Osteoblast (primary cell): ENCODE results near the gene FERMT3. TPM values are rescaled to one million over a fixed set of nuclear protein-coding genes. Genes with fewer than 3 reads are reported as not detected.

Experiments used
- DNase-seq: peaks from one replicate; pipeline ENCODE4 v3.0.0; 2011; ENCODE audit warnings: low spot score, mixed read lengths; ENCODE audit not compliant: insufficient read length; ENCODE audit errors: missing footprints
- H2AFZ ChIP-seq: 2 replicates; pipeline ENCODE4 v1.6.0; 2011; ENCODE audit warnings: mild to moderate bottlenecking, low read length
- H3K27ac ChIP-seq: 2 replicates; pipeline ENCODE4 v1.5.1; 2011; ENCODE audit warnings: mild to moderate bottlenecking, low read depth, low read length, moderate library complexity
- H3K27me3 ChIP-seq: 2 replicates; pipeline ENCODE4 v1.6.0; 2012; ENCODE audit warnings: mild to moderate bottlenecking, control low read depth, inconsistent platforms, low read length, moderate library complexity; ENCODE audit not compliant: insufficient read depth
- H3K36me3 ChIP-seq: 2 replicates; pipeline ENCODE4 v1.5.1; 2011; ENCODE audit warnings: mild to moderate bottlenecking, low read length, control low read depth, moderate library complexity; ENCODE audit not compliant: insufficient read depth
- H3K4me1 ChIP-seq: 2 replicates; pipeline ENCODE4 v1.5.1; 2011; ENCODE audit warnings: mild to moderate bottlenecking, low read length, control low read depth, moderate library complexity; ENCODE audit not compliant: insufficient read depth
- H3K4me2 ChIP-seq: 2 replicates; pipeline ENCODE4 v1.6.0; 2011; ENCODE audit warnings: mild to moderate bottlenecking, low read length; ENCODE audit not compliant: insufficient read depth
- H3K4me3 ChIP-seq: fragments of 200-600 bp; sonication (generic); 3 replicates; pipeline ENCODE4 v1.5.1; 2012; ENCODE audit warnings: mild to moderate bottlenecking, low read length, inconsistent platforms; ENCODE audit not compliant: insufficient read depth
- H3K79me2 ChIP-seq: 2 replicates; pipeline ENCODE4 v1.6.0; 2012; ENCODE audit warnings: mild to moderate bottlenecking, low read length, control low read depth, inconsistent platforms; ENCODE audit not compliant: insufficient read depth
- H3K9me3 ChIP-seq: 2 replicates; pipeline ENCODE4 v1.5.1; 2011; ENCODE audit warnings: low read depth, low read length, control low read depth
- H4K20me1 ChIP-seq: 2 replicates; pipeline ENCODE4 v1.6.0; 2012; ENCODE audit warnings: mild to moderate bottlenecking, low read length, control low read depth; ENCODE audit not compliant: insufficient read depth
- total RNA-seq: library from RNA; depleted of rRNA; stranded (reverse); fragments of >200 nt; gene quantifications from 2 replicates; pipeline ENCODE4 v1.2.3, GENCODE V29; 2012
- TF ChIP-seq, protein P1 (sequence below): IDR thresholded peaks from 2 replicates; pipeline ENCODE4 v1.5.1; 2011; ENCODE audit warnings: mild to moderate bottlenecking, low read depth, low read length, moderate library complexity; ENCODE audit errors: extremely low read depth

Gene FERMT3
- total RNA-seq, 1 donor: 1.1 TPM

DNA sequence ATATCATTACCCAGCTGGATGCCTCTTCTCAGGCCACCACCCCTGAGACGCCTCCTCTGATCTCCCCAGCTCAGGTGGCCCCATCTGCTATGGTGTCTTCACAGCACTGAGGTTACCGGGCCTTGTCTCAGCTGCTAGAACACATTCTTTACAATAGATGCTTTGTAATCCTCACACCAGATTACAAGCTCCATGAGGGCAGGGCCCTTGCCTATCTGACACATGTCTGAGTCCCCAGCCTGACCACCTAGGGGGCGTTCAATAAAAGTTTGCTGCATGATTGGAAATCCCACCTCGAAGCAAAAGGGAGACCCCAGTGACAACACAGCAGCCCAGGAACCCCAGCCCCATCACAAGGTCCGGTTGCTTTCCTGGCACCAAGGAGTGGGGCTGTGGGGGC lies 42.6 kb upstream of the FERMT3 start:
- Histone ChIP-seq H3K36me3 (no peaks in the 10 kb centered on the region), H3K79me2 (peaks cover 3% of the 10 kb centered on the region), H3K27me3 (no peaks in the 10 kb centered on the region), H2AFZ (no peak overlapping the region), H3K27ac (no peak overlapping the region), H3K9me3 (no peaks in the 10 kb centered on the region), H3K4me2 (no peak overlapping the region), H3K4me1 (peaks cover 7% of the 10 kb centered on the region), H3K4me3 (no peak overlapping the region), H4K20me1 (no peaks in the 10 kb centered on the region)
- peak; percentile 78 for DNase-seq
- TF ChIP-seq, protein P1, sequence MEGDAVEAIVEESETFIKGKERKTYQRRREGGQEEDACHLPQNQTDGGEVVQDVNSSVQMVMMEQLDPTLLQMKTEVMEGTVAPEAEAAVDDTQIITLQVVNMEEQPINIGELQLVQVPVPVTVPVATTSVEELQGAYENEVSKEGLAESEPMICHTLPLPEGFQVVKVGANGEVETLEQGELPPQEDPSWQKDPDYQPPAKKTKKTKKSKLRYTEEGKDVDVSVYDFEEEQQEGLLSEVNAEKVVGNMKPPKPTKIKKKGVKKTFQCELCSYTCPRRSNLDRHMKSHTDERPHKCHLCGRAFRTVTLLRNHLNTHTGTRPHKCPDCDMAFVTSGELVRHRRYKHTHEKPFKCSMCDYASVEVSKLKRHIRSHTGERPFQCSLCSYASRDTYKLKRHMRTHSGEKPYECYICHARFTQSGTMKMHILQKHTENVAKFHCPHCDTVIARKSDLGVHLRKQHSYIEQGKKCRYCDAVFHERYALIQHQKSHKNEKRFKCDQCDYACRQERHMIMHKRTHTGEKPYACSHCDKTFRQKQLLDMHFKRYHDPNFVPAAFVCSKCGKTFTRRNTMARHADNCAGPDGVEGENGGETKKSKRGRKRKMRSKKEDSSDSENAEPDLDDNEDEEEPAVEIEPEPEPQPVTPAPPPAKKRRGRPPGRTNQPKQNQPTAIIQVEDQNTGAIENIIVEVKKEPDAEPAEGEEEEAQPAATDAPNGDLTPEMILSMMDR: no peak

DNA sequence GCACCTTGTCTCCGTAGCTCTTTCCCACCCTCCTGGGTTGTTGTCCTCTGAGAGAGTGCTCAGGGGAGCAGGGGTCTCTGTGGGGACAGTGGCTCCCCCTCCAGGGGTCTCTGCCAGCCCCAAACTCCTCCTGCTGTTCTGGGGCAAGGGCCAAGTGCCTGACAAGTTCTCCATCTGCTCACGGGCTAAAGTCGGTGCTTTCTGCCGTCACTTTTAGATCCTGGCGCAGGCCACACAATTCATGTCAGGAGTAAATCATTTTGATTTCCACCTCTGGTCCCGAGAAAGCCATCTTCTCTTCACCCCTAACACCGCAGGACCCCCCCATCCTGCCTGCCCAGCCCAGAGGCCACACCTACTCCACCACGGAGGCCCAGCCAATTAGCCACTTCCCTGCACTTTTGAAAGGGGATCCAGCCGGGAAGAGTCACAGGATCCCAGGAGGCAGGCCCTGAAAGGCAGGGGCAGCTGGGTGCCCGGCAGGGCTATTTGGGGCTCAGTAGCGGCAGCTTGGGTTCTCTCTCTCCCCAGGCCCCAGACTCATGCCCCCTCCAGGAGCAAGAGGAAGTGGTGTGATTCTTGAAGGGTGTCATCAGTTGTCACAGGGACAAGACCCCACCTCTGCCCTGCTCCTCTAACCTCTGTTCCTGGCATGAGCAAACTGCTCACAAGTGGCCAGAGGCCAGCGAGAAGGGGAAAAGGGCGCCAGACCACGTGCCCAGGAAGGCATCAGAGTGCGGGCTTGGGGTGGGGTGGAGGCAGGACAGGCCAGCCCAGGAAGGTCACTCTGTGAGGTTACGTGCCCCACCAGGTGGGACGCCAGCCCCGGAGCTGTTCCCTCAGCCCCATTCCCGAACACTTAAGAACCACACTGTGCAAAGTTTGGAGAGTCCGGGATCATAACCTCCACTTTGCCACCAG lies 41.9 kb upstream of the FERMT3 start:
- peak overlapping the region; percentile 84 for H3K4me3 ChIP-seq
- peaks cover 3% of the 10 kb centered on the region for H3K79me2 ChIP-seq
- DNase-seq: peak; percentile 48
- H3K36me3 ChIP-seq: no peaks in the 10 kb centered on the region
- no peaks in the 10 kb centered on the region for H4K20me1 ChIP-seq
- H3K4me2 ChIP-seq: peak overlapping the region; percentile 91
- H3K27me3 ChIP-seq: no peaks in the 10 kb centered on the region
- TF ChIP-seq, protein P1: no peak
- H2AFZ ChIP-seq: peak overlapping the region; percentile 82
- no peaks in the 10 kb centered on the region for H3K9me3 ChIP-seq
- peaks cover 7% of the 10 kb centered on the region for H3K4me1 ChIP-seq
- H3K27ac ChIP-seq: no peak overlapping the region

DNA sequence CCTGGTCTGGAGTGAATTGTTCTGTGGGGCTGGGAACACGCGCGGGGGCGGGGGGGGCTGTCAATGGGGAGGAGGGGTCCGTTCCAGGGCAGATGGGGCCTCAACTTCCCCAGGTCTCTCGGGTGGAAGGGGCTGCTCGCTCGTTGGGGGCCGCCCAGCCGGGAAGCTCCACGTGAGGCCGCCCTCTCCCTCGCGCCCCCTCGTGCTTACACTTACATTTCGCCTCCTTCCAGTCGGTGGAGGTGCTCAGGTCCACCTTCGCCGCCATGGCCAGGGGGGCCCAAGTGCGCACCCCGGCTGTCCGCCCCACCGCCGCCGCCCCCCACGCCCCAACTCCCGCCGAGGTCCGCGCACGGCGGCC lies 41.1 kb upstream of the FERMT3 start:
- Histone ChIP-seq H3K79me2 (peaks cover 3% of the 10 kb centered on the region), H3K9me3 (no peaks in the 10 kb centered on the region), H3K4me1 (peaks cover 7% of the 10 kb centered on the region), H3K4me2 (peak overlapping the region; percentile 91), H3K27me3 (no peaks in the 10 kb centered on the region), H2AFZ (peak overlapping the region; percentile 93), H3K4me3 (peak overlapping the region; percentile 84), H3K27ac (no peak overlapping the region), H4K20me1 (no peaks in the 10 kb centered on the region), H3K36me3 (no peaks in the 10 kb centered on the region)
- TF ChIP-seq, protein P1: no peak
- peak; percentile 84 for DNase-seq

DNA sequence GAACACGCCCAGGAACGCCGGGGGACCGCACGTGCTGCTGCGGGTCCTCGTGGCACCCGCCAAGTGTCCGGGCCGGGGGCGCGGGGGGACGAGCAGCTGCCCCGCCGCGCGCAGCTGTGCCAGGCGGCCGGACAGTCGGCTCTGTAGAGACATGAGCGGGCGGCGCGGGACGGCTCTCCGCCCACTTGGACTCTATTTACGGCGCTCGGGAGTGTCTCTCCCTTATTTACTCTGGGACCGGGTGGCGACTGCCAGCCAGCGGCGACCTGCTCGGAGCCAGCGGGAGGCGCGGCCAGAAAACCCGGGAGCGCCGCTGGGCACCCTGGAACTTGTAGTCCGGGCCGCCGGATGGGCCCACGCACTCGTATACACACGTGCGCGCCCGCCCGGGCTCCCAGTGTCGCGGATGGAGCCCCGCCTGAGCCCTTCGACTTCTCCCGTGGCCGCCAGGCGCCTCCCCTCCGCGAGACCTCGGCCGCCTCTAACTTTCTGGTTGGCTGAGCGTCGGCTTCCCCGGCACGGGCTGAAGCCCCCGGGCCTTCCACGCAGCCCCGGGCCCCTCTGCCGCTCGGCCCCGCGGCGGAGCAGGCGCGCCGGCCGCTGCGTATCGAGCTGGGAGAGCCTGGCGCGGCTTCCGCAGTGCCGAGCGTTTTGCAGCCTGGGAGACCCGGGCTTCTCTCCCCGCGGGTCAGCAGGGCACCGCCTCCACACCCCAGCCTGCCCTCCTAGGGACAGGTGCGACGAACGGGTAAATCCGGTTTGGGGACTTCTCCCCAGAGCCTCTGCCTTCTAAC lies 40.5 kb upstream of the FERMT3 start, which contains the start of gene MACROD1:
TSS of gene MACROD1 (minus strand) at position 272 of the 794 bp plus-strand sequence. CDS start at position 153, 119 bp downstream.
- Histone ChIP-seq H3K27me3 (no peaks in the 10 kb centered on the region), H3K9me3 (no peaks in the 10 kb centered on the region), H3K4me3 (peak within 1 kb of the TSS; percentile 84), H3K79me2 (peaks cover 3% of the 10 kb centered on the region), H3K27ac (peak within 1 kb of the TSS; percentile 17), H3K4me2 (peak within 1 kb of the TSS; percentile 91), H4K20me1 (no peaks in the 10 kb centered on the region), H3K36me3 (no peaks in the 10 kb centered on the region), H3K4me1 (peaks cover 7% of the 10 kb centered on the region), H2AFZ (peak within 1 kb of the TSS; percentile 93)
- TF ChIP-seq, protein P1: no peak
- DNase-seq: peak; percentile 99
